ENCODE measurements around the gene LIN28B.

DNA sequence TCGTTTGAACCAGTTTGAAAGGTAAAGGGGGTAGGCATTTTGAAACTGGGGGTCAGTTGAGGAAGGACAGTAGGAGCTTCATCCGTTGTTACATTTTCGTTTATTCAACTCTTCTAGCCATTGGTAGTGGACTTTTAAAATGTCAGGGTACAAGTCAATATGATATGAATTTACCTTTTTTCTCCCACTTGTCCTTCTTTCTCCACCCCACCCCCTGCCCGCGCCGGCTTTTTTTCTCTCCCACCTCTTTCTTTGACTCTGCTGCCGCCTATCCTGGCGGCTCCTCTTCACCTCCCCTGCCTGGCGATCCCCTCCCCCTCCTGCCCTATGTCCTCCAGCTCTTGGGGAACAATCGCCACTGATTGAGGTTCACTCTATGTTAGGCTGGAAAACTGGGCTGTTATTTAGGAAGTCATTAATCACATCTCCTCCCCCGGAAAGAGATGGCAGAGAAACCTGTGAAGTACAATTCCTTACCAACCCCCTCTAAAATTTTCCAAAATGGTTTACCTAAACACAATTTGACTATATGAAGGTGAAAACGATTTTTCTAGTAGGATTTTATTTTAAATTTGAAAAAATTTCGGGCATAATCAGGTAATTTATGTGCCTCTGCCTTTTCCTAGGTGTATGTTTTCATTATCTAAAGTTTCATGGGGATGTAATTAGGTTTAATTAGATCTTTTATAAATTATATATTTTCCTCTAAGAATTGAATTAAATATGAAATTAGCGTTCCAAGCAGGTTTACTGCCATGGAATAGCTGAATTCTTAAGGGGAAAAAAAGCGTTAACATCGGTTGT lies 778 bp upstream of the LIN28B start:
- TF ChIP-seq, protein P1, sequence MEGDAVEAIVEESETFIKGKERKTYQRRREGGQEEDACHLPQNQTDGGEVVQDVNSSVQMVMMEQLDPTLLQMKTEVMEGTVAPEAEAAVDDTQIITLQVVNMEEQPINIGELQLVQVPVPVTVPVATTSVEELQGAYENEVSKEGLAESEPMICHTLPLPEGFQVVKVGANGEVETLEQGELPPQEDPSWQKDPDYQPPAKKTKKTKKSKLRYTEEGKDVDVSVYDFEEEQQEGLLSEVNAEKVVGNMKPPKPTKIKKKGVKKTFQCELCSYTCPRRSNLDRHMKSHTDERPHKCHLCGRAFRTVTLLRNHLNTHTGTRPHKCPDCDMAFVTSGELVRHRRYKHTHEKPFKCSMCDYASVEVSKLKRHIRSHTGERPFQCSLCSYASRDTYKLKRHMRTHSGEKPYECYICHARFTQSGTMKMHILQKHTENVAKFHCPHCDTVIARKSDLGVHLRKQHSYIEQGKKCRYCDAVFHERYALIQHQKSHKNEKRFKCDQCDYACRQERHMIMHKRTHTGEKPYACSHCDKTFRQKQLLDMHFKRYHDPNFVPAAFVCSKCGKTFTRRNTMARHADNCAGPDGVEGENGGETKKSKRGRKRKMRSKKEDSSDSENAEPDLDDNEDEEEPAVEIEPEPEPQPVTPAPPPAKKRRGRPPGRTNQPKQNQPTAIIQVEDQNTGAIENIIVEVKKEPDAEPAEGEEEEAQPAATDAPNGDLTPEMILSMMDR (IDR thresholded peaks at IDR 0.05), result no peak
- TF ChIP-seq POLR2A (IDR thresholded peaks at IDR 0.05), result no peak
